GM19035 (cell line): ENCODE results near the gene EML3.
"Not testable (repeated sequence)": the region's sequence is repeated elsewhere in the genome, so short reads cannot be mapped to it uniquely, and the experiment has no call there.

Source experiments
- ATAC-seq: cut with Tn5 transposase; IDR thresholded peaks from one replicate; pipeline ENCODE4 v1.9.1; 2021; ENCODE audit not compliant: unreplicated experiment

The EML3 gene, protein sequence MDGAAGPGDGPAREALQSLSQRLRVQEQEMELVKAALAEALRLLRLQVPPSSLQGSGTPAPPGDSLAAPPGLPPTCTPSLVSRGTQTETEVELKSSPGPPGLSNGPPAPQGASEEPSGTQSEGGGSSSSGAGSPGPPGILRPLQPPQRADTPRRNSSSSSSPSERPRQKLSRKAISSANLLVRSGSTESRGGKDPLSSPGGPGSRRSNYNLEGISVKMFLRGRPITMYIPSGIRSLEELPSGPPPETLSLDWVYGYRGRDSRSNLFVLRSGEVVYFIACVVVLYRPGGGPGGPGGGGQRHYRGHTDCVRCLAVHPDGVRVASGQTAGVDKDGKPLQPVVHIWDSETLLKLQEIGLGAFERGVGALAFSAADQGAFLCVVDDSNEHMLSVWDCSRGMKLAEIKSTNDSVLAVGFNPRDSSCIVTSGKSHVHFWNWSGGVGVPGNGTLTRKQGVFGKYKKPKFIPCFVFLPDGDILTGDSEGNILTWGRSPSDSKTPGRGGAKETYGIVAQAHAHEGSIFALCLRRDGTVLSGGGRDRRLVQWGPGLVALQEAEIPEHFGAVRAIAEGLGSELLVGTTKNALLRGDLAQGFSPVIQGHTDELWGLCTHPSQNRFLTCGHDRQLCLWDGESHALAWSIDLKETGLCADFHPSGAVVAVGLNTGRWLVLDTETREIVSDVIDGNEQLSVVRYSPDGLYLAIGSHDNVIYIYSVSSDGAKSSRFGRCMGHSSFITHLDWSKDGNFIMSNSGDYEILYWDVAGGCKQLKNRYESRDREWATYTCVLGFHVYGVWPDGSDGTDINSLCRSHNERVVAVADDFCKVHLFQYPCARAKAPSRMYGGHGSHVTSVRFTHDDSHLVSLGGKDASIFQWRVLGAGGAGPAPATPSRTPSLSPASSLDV

DNA sequence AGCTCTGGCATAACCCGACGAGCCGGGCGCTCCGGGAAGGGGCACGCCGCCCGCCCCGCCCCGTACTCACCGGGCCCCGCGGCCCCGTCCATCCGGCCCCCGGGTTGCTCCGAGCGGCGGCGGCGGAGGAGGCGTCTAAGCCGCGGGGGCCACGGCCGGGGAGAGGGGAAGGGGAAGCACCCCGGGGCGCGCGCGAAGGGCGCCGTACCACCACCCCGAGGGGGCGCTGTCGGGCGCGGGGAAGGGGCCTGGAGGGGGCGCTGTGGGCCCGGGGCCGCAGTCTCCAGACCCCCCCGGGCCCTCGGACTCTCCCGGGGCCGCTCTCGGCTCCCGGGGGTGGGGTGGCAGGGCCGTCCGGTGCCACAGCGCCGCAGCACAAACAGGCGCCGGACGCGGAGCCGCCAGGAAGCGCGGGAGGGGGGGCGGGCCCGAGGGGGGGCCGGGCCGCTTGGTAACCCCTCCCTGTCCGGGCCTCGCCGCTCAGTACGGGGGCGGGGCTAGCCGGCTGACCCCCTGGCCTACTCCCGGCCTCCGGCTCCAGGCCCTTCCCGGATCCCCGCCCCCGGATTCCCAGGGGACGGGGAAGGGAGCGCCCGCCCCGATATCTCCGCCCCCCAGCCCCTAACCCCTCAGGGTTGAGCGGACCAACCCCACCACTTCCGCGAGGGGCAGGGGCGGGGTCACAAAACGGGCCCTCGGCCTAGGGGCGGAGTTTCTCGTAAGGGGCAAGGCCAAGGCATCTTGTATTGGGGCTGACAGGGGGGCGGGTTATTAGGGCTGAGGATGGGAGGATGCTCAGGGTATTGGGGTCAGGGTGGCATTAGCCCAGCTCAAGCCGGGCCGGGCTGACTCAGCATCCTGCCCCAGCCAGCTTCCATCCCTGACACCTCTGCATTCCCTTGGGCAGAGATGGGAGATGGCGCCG is at the start of gene EML3, which contains the start of gene ROM1:
Gene EML3 (minus strand): TSS at position 410 of the 925 bp plus-strand sequence. CDS start 318 bp downstream, at position 92.
Gene ROM1 (plus strand): TSS at position 892 of the 925 bp plus-strand sequence. CDS start 25 bp downstream, at position 917.
- peak; percentile 71 for ATAC-seq

DNA sequence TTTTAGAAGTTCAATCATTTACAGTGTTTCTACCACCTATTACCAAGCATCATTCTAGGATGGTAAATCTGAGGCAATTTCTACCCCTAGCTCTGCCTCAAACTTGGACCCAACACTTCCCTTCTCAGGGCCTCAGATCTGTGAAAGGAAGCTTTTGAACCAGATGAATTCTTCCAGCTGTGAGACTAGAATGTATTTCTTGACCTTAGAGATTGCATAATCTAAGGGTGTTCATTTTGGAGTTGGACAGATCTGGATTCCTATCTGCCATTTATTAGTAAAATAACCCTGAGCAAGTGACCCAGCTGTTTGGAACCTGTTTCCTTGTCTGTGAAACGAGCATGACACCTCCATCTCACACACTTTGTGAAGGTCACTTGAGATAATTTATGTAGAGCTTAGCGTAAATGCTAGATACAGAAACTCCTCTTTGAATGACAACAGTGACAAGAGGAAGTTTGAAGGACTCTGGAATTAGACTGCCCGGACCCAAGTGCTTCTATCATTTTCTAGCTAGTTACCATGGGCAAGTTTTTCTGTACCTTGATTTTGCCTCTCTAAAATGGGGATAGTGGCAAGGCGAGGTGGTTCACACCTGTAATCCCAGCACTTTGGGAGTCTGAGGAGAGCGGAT is 44.3 kb upstream of the EML3 start:
- ATAC-seq: no peak

DNA sequence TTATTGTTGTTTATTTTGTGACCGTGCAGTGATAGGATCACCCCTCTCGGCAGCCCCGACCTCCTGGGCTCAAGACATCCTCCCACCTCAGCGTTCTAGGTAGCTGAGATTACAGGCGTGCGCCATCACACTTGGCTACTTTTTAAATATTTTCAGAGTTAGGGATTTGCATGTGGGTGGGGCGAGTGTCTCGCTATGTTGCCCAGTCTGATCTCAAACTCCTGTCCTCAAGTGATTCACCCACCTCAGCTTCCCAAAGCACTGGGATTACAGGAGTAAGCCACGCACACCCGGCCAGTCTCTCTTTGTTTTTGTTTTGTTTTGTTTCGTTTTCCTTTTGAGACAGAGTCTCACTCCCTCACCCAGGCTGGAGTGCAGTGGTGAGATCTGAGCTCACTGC is 41.7 kb upstream of the EML3 start:
- no peak for ATAC-seq

DNA sequence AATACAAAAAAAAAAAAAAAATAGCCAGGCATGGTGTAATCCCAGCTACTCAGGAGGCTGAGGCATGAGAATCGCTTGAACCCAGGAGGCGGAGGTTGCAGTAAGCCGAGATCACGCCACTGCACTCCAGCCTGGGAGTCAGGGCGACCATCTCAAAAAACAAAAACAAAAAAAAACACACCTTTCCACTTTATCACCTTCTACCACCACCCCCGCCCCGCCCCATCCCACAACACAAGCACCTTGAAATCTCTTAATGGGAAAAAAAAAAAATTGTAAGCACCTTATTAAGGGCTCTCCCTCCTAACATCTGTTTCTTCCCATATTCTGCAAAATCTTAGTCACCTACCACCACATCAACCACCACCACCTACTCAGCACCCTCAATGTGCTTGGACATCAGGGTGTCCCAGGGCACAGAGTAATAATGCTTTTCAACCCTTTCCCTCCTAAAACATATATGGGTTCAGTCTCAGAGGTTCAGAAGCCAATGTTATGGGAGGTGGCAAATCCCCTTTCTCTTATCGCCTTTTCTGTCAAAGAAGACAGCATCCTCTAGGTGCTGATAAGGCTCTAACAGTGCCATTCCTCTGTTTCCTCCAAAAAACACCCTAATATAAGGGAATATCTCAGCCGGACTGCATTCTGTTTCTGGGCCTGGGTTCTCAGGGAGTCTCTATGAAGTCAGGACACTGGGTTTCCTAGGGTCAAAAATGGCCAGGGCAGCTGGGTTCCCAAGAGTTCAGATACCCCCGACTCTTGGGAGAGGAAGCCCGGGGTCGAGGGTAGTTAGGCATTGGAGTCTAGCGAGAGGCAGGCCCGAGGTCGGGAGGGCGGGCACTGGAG is 39.8 kb upstream of the EML3 start:
- peak; percentile 35 for ATAC-seq

DNA sequence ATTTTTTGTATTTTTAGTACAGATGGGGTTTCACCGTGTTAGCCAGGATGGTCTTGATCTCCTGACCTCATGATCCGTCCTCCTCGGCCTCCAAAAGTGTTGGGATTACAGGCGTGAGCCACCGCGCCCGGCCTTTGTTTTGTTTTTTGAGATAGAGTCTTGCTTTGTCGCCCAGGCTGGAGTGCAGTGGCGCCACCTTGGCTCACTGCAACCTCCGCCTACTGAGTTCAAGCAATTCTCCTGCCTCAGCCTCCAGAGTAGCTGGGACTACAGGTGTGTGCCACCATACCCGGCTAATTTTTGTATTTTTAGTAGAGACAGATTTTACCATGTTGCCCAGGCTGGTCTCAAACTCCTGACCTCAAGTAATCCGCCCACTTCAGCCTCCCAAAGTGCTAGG is 37.7 kb upstream of the EML3 start:
- ATAC-seq: not testable (repeated sequence)

DNA sequence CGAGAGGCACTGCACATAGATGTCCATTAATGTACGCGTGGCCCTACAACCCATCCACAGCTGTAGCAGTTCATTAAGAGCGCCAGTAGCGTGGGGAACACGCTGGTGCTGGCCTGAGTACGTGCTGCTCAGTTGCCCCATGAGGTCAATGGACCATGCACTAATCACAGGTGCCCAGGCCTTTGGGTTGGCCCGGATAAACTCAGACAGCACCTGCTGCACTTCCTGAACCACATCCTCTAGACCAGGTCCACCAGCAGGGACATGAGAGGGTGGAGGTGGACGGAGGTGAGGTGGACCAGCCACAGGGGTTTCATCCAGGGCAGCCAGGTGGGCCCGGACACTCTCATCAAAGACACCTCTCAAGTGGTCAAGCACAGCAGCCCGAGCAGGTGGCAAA is 36.9 kb upstream of the EML3 start:
- no peak for ATAC-seq

DNA sequence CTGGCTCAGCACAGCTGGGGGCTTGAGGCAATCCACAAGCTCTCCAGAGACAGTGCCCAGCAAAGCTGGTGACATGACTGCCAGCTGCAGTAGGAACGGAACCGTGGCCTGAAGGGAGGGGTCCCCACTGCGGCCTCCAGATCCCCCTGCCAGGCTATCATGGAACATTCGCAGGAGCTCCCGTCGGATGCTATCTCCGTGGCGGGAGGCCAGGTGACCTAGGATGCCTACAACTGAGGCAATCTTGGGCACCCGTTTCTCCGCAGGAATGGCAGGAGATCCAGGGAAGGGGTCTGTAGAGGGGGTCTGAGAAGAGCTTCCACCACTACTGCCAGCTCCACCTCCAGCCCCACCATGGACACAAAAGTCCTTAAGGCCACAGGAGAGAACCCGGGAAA is 36.4 kb upstream of the EML3 start:
- no peak for ATAC-seq

DNA sequence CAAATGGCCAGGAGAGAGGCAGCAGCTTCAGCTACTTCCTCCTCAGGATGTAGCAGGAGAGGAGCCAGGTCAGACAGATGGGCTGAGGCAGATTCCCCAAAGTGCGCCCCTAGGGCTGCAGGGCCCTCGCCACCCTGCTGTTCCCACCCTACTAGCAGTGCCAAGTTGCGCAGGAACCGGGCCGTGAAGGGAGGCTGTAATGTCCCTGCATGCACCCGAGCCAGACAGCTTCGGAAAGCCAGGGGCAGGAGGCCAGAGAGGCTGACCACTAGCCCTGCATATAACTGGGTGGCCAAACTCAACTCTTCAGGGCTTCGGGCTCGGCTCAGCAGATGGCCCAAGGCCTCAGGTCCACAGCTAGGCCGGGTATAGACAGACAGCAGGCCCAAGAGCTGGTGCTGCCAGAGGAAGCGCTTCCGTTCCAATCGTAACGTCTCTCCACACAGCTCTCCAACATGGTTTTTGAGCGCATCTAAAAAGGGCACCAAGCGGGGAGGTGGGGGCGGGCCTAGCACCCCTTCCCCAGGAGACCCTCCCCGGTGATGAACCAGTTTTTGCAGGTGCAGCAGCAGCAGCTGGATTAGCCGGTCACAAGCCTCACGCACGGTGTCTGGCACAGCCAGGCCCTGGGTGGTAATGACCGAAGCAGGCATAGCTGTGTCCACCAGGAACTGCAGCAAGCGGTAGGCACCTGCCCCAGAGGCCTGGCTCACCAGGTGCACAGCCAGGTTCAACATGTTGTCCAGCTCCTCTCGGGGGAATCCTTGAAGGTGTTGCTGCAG is 35.8 kb upstream of the EML3 start:
- ATAC-seq: no peak

DNA sequence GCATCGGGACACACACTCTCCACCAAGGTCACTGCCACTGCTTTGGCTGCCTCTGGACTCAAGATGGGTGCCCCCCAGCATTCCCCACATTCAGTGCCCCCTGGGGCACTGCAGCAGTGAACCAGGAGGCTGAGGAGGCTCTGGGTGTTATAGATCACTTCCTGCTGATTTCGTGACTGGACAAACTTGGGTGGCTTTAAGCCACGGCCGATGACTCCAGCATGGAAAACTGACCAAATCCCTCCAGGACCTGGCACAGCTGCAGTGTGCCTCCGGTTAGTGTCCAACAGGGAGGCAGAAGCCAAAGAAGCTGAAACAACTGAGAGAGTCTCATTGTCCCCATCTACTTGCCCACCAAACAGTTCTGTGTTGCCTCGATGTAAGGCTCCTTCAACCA is 35.0 kb upstream of the EML3 start:
- ATAC-seq: no peak

DNA sequence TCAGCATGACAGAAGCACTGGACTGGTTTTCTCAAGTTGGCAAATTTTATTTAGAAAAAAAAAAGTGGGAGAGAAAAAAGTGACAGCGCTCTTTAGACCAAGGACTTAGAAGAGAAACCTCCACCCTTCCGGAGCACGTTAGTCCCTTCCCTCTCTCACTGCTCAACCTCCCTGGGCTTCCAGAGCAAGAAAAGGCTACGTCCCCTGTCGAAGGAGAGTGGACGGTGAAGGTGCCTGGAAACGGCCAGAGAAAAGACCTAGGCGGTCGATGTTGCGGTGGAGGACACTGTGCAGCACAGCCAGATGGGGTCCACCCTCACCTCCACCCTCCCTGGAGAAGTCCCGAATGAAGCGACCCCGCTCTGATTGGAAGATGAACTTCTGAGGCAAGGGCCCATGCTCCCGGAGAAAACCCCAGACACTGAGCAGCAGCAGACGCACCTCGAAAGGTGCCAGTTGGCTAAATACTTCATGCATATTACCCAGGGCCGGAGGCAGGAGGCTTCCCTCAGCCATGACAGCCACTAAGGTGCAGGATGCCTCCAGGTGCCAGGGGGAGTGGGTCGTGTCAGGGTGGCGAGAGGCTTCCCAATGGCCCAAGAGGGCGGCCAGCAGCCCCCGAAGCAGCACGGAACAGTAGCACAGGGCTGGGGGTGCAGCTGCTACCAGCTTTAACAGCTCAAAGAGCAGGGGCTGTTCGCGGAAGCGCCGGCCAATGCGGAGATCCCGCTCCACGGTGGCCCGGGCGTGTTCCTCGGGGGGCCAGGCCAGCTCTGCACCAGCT is 34.4 kb upstream of the EML3 start:
- ATAC-seq: no peak

DNA sequence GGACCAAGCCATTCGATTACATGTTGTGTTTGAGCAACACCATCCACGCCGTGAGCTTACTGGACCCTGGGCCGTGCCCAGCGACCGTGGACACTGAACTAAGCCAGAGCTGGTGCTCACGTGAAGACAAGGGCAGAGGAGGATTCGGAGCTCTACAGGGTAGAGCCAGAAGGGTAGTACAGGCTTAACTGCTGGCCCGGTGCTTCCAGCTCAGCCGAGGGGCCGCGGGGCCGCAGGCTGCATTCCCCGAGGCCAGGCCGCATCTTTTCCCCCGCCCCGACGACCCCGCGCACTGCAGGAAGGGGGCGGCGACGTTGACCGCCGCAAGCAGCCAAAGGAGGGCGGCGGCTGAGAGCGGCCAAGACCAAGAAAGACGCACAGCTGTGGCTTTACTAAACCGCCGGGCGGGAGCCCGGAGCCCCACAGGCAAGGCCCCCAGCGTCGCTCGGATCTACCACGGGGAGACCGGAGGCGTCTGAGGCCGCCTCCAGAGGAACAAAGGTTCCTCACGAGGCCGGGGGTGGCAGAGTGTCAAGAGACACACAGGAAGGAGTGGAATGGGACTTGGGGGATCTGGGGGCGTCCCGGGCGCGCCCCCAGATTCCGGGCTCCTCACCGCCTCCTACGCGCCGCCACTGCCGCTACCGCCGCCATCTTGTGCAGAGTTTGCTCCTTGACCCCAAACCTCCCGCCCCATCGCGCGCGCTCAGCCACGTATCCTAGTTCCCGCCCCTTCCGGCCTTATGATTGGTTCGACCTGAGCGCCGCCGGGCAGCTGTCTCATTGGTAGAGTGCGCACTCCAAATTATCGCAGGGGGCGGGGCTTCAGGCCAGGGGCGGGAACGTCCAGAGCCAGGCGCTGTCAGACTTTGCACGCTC is 33.6 kb upstream of the EML3 start, which contains the start of gene GANAB:
Gene GANAB (minus strand): TSS at position 668 of the 879 bp plus-strand sequence. CDS start 14 bp downstream, at position 654.
- peak; percentile 97 for ATAC-seq

DNA sequence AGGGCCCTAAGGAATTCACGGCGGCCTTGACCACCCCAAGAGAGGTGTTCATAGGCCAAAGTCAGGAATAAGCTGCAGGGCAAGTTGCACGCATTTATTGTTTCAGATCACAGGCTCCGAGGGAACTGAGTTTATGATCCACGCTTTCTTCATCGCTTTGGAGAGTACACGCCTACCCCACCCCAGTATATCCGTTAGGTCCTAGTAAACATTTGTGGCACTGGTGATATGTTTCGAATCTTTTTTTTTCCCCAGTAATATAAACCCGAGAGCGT is 33.0 kb upstream of the EML3 start:
- ATAC-seq: no peak

DNA sequence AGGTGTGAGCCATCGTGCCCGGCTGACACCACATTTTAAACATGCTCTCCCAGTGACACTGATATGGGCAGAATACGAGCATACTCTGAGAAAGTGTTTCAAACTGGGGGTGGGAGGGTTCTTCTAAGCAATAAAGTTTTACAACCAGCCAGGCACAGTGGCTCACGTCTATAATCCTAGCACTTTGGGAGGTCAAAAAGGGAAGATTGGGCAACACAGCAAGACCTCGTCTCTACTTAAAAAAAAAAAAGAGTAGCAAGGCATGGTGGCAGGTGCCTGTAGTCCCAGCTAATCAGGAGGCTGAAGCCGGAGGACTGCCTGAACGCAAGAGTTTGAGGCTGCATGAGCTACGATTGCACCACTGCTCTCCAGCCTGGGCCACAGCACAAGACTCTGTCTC is 31.6 kb upstream of the EML3 start:
- no peak for ATAC-seq

DNA sequence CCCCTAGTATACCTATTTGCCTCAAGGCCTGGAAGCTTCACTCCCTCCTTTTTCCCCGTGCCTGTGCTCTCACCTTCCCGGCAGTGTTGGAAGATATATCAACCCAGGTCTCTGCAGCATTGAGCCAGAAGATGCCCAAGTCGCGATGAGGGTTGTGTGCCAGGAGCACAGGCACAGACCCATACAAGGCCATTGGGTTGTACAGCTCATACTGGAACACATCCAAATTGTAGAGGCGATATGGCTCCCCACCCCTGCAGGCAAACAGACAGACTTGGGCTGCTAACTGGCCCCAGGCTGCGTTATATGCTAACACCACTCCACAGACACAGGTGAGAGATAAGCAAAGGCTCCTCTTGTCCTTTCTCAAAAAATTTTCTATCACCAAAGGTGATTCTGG is 19.9 kb upstream of the EML3 start:
- no peak for ATAC-seq

DNA sequence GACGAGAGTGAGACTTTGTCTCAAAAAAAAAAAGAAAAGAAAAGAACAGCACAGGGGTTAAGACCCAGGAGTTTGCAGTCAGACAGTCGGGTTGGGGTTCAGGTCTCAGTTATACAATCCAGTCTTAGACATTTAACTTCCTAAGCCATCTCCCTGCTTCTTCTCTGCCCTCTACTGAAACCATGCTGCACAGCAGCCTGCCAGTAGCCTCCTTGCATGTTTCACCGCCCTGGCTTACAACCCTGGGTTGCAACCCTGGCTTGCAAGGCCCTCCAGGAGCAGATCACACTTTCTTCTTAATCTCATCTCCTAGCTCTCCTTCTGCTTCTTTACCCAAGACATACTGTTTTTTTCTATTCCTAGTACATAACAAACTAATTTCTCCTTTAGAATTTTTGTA is 15.1 kb upstream of the EML3 start:
- ATAC-seq: no peak

DNA sequence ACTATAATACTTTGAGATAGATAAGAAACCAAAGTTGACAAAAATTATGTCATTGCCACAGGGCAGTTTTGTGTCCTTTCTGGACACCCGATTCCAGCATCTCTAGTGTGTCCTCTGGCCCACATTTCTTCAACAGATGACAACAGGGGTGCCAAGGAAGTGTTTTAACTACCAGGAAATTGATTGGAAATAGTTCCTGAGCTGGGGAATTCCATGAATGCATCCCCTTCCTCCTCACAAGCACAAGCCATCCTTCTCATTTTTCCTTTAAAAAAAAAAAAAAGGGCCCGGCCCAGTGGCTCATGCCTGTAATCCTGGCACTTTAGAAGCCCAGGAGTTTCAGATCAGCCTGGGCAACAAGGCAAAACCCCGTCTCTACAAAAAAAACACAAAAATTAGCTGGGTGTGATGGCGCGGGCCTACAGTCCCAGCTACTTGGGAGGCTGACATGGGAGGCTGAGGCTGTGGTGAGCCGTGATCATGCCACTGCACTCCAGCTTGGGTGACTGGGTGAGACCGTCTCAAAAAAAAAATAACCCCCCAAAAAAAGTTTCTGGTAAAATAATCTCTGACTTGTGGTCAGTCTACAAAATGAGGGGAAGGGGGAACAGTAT is 10.0 kb upstream of the EML3 start:
- ATAC-seq: no peak
